ENCODE measurements around the gene TMC1. TPM values are rescaled to one million over a fixed set of nuclear protein-coding genes. Genes with fewer than 3 reads are reported as not detected.

The TMC1 gene
- total and polyA plus RNA-seq, 10 of the 15 experiments (the other 5 are each of a cell fraction or from before 2014, with no cell fraction given), result 0.06 to 0.94 (median 0.40) TPM; not detected in 1

DNA sequence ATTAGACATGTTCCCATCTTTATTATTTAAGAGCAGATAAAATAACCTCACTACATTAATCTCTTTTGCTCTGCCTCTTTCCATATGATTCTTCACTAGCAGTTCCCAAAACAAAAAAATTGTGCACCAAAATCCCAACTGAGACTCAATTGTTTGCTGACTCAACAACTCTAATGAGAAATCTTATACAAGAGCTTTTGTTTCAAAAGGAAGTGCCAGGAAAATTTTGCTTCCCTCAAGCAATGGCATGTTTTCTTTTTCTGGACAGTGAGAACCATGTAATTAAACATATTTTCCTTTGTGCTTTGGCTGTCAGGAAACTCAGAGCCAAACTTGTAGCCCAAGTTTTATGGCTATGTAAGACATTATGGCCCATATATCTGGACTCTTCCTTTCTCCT, 62.0 kb downstream of the TMC1 start:
- Histone ChIP-seq H2AFZ (ENCODE audit: control insufficient read depth, low read depth, low read length) (no peak overlapping the region), H3K79me2 (ENCODE audit: control insufficient read depth, insufficient read depth, low read length) (no peaks in the 10 kb centered on the region), H3K27me3 (replicated peaks in 1 of 2; ENCODE audit: control insufficient read depth in 2 of 2, insufficient read depth in 2 of 2, low read length in 1 of 2) (no peaks in the 10 kb centered on the region), H3K9ac (ENCODE audit: control insufficient read depth, insufficient read depth, low read length) (no peak overlapping the region), H3K4me1 (ENCODE audit: control insufficient read depth, insufficient read depth, low read length) (no peaks in the 10 kb centered on the region), H3K36me3 (ENCODE audit: control insufficient read depth in 2 of 2, insufficient read depth in 2 of 2, low read length in 1 of 2) (no peaks in the 10 kb centered on the region), H3K4me2 (ENCODE audit: control insufficient read depth, insufficient read depth) (no peak overlapping the region), H3K27ac (ENCODE audit: control insufficient read depth, insufficient read depth) (no peak overlapping the region), H3K4me3 (no peak overlapping the region), H4K20me1 (ENCODE audit: control insufficient read depth, insufficient read depth) (no peaks in the 10 kb centered on the region), H3K9me3 (replicated peaks; ENCODE audit: control insufficient read depth, insufficient read depth, low read length) (no peaks in the 10 kb centered on the region)
- intact Hi-C loops (cut with micrococcal nuclease; ENCODE audit: unreplicated experiment), result no loop called here
- ChIA-PET CTCF (interaction anchor here (0.8 to 1.4 kb wide), 3 partner anchors 8 to 22 kb away, joined by 3 to 4 read pairs (median 3); no protein-coding TSS in a partner anchor), RAD21 (ENCODE audit: unreplicated experiment) (no interaction called here), POLR2A (interaction anchor here (1.7 kb wide), 1 partner anchor 218 kb away, joined by 4 read pairs; the partner anchor contains the start of gene ZFAND5), SMC1A (ENCODE audit: uncharacterized antibody, unreplicated experiment) (interaction anchor here (0.6 to 1.7 kb wide), 5 partner anchors 19 to 305 kb away, joined by 3 to 5 read pairs (median 4); no protein-coding TSS in a partner anchor)
- no TSS peak for BruUV-seq (replicated peaks)
- FAIRE-seq (no peak), ATAC-seq (no peak), DNase-seq (ENCODE audit: low read depth, low spot score) (no peak)
- in situ Hi-C loops (cut with MboI), result no loop called here
- TF ChIP-seq ZNF384 (IDR thresholded peaks at IDR 0.05; ENCODE audit: borderline replicate concordance, low read depth, low read length) (no peak), JUND (IDR thresholded peaks at IDR 0.05; ENCODE audit: low read depth, low read length) (no peak)
- TF ChIP-seq, protein P1, sequence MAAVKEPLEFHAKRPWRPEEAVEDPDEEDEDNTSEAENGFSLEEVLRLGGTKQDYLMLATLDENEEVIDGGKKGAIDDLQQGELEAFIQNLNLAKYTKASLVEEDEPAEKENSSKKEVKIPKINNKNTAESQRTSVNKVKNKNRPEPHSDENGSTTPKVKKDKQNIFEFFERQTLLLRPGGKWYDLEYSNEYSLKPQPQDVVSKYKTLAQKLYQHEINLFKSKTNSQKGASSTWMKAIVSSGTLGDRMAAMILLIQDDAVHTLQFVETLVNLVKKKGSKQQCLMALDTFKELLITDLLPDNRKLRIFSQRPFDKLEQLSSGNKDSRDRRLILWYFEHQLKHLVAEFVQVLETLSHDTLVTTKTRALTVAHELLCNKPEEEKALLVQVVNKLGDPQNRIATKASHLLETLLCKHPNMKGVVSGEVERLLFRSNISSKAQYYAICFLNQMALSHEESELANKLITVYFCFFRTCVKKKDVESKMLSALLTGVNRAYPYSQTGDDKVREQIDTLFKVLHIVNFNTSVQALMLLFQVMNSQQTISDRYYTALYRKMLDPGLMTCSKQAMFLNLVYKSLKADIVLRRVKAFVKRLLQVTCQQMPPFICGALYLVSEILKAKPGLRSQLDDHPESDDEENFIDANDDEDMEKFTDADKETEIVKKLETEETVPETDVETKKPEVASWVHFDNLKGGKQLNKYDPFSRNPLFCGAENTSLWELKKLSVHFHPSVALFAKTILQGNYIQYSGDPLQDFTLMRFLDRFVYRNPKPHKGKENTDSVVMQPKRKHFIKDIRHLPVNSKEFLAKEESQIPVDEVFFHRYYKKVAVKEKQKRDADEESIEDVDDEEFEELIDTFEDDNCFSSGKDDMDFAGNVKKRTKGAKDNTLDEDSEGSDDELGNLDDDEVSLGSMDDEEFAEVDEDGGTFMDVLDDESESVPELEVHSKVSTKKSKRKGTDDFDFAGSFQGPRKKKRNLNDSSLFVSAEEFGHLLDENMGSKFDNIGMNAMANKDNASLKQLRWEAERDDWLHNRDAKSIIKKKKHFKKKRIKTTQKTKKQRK (IDR thresholded peaks at IDR 0.05; ENCODE audit: low read depth, low read length), result no peak
- TF ChIP-seq, protein P2, sequence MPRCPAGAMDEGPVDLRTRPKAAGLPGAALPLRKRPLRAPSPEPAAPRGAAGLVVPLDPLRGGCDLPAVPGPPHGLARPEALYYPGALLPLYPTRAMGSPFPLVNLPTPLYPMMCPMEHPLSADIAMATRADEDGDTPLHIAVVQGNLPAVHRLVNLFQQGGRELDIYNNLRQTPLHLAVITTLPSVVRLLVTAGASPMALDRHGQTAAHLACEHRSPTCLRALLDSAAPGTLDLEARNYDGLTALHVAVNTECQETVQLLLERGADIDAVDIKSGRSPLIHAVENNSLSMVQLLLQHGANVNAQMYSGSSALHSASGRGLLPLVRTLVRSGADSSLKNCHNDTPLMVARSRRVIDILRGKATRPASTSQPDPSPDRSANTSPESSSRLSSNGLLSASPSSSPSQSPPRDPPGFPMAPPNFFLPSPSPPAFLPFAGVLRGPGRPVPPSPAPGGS (IDR thresholded peaks at IDR 0.05; ENCODE audit: borderline replicate concordance, insufficient read depth, low read depth, low read length, poor library complexity, severe bottlenecking), result no peak
- TF ChIP-seq, protein P3, sequence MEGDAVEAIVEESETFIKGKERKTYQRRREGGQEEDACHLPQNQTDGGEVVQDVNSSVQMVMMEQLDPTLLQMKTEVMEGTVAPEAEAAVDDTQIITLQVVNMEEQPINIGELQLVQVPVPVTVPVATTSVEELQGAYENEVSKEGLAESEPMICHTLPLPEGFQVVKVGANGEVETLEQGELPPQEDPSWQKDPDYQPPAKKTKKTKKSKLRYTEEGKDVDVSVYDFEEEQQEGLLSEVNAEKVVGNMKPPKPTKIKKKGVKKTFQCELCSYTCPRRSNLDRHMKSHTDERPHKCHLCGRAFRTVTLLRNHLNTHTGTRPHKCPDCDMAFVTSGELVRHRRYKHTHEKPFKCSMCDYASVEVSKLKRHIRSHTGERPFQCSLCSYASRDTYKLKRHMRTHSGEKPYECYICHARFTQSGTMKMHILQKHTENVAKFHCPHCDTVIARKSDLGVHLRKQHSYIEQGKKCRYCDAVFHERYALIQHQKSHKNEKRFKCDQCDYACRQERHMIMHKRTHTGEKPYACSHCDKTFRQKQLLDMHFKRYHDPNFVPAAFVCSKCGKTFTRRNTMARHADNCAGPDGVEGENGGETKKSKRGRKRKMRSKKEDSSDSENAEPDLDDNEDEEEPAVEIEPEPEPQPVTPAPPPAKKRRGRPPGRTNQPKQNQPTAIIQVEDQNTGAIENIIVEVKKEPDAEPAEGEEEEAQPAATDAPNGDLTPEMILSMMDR (IDR thresholded peaks at IDR 0.05 in 2 of 3, conservative IDR thresholded peaks at IDR 0.05 in 1 of 3; ENCODE audit: control insufficient read depth in 2 of 3, extremely low read depth in 1 of 3, insufficient read depth in 1 of 3, low read depth in 3 of 3, low read length in 3 of 3), result no peak
- TF ChIP-seq, protein P4, sequence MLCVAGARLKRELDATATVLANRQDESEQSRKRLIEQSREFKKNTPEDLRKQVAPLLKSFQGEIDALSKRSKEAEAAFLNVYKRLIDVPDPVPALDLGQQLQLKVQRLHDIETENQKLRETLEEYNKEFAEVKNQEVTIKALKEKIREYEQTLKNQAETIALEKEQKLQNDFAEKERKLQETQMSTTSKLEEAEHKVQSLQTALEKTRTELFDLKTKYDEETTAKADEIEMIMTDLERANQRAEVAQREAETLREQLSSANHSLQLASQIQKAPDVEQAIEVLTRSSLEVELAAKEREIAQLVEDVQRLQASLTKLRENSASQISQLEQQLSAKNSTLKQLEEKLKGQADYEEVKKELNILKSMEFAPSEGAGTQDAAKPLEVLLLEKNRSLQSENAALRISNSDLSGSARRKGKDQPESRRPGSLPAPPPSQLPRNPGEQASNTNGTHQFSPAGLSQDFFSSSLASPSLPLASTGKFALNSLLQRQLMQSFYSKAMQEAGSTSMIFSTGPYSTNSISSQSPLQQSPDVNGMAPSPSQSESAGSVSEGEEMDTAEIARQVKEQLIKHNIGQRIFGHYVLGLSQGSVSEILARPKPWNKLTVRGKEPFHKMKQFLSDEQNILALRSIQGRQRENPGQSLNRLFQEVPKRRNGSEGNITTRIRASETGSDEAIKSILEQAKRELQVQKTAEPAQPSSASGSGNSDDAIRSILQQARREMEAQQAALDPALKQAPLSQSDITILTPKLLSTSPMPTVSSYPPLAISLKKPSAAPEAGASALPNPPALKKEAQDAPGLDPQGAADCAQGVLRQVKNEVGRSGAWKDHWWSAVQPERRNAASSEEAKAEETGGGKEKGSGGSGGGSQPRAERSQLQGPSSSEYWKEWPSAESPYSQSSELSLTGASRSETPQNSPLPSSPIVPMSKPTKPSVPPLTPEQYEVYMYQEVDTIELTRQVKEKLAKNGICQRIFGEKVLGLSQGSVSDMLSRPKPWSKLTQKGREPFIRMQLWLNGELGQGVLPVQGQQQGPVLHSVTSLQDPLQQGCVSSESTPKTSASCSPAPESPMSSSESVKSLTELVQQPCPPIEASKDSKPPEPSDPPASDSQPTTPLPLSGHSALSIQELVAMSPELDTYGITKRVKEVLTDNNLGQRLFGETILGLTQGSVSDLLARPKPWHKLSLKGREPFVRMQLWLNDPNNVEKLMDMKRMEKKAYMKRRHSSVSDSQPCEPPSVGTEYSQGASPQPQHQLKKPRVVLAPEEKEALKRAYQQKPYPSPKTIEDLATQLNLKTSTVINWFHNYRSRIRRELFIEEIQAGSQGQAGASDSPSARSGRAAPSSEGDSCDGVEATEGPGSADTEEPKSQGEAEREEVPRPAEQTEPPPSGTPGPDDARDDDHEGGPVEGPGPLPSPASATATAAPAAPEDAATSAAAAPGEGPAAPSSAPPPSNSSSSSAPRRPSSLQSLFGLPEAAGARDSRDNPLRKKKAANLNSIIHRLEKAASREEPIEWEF (IDR thresholded peaks at IDR 0.05; ENCODE audit: insufficient replicate concordance, low read depth, low read length), result no peak

Measured in GM12878 (cell line).